ENCODE data around the gene MLLT10. TPM values are rescaled to one million over a fixed set of nuclear protein-coding genes. Genes with fewer than 3 reads are reported as not detected.
"Not testable (repeated sequence)": the region's sequence is repeated elsewhere in the genome, so short reads cannot be mapped to it uniquely, and the experiment has no call there.

Gene MLLT10
- total RNA-seq, 1 donor from 2014 or later: 42.4 TPM

DNA sequence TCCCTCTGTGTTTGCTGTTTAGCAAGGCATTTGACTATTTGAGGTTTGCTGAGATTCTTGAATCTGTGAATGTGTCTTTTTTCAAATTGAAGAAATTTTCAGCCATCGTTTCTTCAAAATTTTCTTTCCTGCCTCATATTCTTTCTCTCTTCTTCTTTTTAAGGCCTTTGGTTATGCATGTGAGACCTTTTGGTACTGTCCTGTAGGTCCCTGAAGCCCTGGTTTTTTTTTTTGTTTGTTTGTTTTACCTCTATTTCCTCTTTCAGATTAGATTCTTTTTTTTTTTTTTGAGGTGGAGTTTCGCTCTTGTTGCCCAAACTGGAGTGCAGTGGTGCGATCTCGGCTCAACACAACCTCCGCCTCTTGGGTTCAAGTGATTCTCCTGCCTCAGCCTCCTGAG, 45.3 kb downstream of the MLLT10 start:
- no peak for DNase-seq (ENCODE audit: low read depth in 2 of 2)

DNA sequence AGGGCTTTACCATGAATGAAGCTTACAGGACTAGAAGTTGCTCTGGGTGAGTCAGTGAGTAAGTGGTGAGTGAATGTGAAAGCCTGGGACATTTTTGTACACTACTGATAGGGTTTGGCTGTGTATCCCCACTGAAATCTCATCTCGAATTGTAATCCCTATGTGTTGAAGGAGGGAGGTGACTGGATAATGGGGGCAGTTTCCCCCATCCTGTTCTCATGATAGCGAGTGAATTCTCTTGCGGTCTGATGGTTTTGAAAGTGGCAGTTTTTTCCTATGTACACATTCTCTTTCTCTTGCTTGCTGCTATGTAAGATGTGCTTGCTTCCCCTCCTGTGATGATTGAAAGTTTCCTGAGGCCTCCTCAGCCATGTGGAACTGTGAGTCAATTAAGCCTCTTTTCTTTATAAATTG, 47.4 kb downstream of the MLLT10 start:
- DNase-seq (ENCODE audit: low read depth in 2 of 2): not testable (repeated sequence)

DNA sequence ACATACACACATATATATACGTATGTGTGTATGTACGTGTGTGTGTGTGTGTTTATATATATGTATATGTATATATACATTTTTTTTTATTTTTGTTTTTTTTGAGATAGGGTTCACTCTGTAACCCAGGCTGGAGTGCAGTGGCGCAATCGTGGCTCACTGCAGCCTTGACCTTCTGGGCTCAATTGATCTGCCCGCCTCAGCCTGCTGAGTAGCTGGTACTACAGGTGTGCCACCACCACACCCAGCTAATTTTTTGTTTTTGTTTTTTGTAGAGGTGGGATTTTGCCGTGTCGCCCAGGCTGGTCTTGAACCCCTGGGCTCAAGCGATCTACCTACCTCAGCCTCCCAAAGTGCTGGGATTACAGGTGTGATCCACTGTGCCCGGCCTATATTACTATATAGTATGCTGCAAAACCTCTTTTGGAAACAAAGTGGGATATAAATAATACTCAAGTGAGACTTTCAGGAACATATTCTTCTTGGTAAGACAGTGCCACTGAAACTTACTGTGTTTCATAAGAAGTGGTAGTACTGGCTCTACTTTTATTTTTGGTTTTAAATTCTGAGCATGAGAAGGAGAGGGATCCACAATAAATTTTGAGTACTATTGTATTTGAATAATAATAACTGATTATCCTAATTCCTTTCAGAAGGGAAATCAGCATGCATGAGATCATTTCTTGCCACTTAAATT, 51.0 kb downstream of the MLLT10 start:
- DNase-seq (ENCODE audit: low read depth in 2 of 2): no peak

DNA sequence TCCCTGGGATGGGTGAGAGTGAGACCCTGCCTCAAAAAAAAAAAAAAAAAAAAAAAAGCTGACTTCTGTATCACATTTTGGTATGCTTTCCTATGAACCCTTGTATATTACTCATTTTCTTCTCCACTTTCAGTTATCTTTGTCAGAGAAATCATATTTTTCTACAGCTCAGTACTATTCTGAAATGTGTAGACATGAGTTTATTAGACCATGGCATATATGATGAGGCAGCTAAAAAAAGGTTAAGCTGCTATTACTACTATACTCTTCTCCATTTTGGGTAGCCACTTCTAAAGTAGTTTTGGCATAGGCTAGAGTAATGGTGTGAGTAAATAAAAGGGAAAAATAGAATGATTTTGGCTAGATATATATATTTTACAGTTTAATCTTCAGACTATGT, 53.4 kb downstream of the MLLT10 start:
- no peak for DNase-seq (ENCODE audit: low read depth in 2 of 2)

DNA sequence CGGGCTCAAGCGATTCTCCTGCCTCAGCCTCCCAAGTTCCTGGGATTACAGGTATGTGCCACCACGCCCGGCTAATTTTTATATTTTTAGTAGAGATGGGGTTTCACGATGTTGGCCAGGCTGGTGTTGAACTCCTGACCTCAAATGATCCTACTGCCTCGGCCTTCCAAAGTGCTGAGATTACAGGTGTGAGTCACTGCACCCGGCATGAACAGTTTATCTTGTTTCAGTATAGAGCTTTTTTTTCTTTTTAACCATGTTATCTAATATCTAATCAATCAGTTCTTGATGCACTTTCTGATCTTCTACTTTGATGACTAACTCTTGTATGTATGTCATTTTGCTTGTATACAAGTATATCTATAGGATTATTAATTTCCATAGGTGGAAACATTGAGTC, 54.1 kb downstream of the MLLT10 start:
- not testable (repeated sequence) for DNase-seq (ENCODE audit: low read depth in 2 of 2)

DNA sequence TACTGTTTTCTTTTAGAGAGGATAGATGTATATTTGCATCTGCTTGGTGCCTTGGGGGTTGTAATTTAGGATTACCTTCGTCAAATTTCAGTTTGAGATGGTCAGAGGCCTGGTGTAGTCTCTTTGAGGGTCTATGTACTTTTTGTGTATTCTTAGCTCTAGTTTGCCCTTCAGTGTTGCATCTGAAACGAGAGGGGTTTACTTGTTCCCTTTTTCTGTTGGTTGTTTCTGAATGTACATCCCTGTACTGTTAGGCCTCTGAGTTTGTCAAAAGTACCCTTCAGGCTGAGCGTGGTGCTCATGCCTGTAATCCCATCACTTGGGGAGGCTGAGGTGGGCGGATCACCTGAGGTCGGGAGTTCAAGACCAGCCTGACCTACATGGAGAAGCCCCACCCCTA, 60.0 kb downstream of the MLLT10 start:
- no peak for DNase-seq (ENCODE audit: low read depth in 2 of 2)

DNA sequence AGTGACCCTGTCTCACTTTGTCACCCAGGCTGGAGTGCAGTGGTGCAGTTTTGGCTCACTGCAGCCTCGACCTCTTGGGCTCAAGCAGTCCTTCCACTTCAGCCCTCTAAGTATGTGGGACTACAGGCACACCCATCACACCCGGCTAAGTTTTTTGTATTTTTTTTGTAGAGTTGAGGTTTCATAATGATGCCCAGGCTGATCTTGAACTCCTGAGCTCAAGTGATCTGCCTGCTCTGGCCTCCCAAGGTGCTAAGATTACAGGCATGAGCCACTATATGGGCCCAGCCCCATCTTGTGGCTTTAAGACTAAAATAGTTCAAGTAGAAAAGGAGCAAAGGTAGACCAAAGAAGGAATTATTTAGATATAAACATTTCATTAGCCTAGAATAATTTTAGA, 65.5 kb downstream of the MLLT10 start:
- no peak for DNase-seq (ENCODE audit: low read depth in 2 of 2)

DNA sequence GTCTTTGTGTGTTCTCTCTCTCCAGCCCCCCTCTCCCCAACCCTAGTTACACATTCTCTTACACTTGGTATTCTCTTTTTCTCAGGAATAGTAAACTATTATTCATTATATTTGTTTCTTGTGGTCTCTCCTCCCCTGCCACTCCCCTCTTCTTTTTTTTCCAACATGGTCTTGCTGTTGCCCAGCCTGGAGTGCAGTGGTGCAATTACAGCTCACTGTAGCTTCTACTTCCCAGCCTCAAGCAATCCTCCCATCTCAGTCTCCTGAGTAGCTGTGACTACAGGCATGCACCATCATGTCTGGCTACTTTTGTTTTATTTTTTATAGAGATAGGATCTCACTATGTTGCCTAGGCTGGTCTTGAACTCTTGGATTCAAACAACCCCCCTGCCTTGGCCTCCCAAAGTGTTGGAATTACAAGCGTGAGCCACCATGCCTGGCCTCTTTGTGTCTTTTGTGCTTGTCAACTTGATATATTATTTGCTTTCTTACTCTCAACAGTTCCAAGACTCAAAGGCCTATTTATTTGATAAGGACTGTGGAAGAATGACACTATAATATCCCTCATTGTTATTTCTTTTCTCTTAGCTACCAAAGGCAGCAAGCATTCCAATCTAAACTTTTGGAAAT, 66.9 kb downstream of the MLLT10 start:
- DNase-seq (ENCODE audit: low read depth in 2 of 2): no peak

DNA sequence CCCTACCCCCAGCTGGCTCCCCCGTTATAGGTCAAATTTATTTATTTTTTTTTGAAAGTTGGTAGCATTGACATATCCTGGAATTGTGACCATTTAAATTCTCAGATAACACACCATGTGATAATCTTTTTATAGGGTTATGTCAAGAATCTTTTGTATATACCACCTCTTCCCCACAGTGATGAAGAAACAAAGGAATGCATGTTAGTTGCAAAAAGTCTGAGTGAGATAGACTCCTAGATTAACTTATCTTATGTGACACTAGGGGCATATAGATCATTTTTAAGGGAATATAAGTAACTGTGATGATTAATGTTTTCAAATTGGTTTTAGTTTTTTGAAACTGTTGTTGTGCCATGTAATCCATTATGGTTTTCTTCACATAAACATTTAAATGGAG, 68.3 kb downstream of the MLLT10 start:
- no peak for DNase-seq (ENCODE audit: low read depth in 2 of 2)

DNA sequence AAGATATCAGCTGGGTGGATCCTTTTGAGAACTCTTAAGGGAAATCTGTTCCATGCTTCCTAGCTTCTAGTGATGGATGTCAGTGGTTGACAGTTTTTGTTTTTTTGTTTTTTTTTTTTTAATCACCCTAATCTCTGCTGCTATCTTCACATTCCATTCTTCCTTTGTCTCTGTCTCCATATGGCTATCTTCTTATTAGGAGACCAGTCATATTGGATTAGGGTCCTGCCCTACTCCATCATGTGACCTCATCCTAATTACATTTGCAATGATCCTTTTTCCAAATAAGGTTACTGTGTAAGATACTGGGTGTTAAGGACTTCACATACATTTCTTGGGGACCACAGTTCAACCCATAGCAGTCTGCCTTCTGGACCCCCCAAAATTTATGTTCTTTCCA, 69.7 kb downstream of the MLLT10 start:
- DNase-seq (ENCODE audit: low read depth in 2 of 2): no peak

DNA sequence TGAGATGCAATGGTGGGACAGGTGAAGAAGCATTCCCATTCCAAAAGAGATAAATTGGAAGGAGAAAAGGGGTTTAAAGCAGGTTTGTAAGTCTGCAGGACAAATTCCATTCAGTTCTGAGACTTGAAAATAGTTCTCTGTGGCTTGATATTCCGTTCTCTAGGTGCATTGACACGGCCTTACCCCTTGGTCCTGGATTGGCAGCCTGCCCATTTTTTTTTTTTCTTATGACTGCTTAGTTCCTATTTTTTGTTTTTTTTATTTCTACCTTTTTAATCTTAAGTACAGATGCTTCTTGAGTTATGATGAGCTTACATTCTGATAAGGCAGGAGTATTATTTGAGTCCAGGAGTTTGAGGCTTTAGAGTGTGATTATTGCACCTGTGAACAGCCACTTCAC, 70.6 kb downstream of the MLLT10 start:
- peak in 1 of 2 donors; percentile 9 for DNase-seq (ENCODE audit: low read depth in 2 of 2)

DNA sequence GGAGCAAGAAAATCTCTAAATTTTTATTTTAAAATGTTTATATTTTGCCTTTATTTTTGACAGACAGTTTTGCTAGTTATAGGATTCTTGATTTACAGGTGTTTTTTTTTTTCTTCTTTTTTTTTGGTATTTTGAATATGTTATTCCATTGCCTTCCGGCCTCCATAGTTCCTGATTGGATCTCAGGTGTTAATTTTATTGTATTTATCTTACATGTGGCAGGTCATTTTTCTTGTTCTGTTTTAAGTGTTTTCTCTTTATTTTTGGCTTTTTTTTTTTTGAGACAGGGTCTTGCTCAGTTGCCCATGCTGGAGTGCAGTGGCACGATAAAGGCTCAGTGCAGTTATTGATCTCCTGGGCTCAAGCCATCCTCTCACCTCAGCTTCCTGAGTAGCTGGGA, 73.9 kb downstream of the MLLT10 start:
- DNase-seq (ENCODE audit: low read depth in 2 of 2): no peak

DNA sequence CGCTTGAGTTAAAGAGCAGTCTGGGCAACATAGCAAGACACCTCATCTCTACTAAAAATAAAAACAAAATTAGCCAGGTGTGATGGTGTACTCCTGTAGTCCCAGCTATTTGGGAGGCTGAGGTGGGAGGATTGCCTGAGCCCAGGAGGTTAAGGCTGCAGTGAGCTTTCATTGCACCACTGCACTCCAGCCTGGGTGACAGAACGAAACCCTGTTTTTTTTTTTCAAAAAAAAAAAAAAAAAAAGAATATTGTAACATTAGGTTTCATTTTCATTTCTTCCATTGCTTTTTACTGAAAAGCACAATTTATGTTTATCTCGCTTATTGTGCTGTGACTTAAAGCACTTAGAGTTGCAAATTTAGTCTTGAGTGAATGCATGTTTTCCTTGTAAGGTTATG, 80.0 kb downstream of the MLLT10 start:
- DNase-seq (ENCODE audit: low read depth in 2 of 2): no peak

DNA sequence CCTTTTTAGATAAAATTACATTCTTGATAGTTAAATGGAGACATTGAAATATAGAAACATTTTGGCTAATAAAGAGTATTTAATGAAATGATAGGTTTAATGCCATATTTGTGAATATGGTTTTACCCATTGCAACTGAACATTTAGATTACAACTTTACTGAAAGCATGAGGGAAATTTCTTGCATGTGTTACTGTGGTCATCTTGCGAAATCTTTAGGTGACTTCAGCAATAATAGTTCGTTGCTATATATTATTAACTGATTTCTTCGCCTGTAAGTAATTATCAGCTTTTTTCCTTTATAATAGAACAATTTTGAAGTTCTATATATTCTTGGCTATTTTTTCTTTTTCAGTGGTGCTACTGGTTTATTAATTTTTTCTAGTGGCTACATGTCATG, 83.2 kb downstream of the MLLT10 start:
- DNase-seq (ENCODE audit: low read depth in 2 of 2): no peak

DNA sequence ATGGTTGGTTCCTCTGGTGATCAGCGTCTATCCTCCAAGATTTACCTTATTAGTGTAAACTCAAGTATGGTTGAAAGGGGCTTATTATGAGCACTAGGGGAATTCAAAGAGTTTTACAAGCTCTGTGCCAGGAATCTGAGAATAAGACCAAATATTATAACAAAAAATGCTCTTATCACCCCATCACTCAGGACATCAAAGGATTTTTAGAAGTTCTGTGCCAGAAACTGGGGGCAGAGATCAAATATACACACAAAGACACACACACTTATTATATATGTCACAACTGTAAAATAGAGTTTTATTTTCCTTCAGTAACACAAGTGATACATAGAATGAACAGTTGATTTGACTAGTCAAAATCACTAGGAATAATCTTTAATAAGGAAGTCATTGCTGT, 89.3 kb downstream of the MLLT10 start:
- DNase-seq (ENCODE audit: low read depth in 2 of 2): no peak

DNA sequence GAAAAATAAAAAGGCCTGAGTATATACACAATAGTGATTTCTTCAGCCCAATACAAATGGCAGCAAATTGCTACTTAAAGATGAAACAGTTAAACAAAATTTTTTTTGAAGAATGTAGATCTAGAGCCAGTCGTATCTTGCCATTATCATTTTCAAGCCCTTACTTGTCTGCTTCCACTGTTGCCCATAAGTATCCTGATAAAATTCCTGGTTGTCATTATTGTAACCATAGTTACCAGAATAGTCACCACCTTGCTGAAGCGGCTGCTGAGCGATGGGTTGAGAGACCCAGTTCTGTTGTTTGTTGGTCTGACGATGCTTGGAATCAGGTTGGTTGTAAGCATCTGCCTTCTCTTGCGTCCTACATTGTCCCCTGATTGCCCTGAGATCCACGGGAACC, 90.4 kb downstream of the MLLT10 start:
- DNase-seq (ENCODE audit: low read depth in 2 of 2): not testable (repeated sequence)

DNA sequence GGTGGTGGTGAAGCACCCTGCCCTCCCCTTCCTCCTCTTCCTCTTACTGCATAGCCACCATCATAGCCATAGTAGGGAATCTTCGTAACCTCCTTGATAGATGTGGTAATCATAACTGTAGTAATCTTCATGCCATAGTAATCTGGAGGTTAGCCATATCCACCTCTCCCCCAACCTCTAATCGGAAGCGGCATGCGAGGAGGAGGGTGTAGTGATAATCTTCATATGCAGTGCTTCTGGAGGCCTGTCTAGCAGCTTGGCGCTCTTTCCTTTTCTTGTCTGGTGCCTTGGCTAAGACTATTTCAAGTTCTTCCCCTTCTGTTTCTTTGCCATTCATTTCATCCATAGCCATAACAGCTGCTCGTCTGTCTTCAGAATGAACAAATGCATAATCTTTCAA, 90.9 kb downstream of the MLLT10 start:
- no peak for DNase-seq (ENCODE audit: low read depth in 2 of 2)

DNA sequence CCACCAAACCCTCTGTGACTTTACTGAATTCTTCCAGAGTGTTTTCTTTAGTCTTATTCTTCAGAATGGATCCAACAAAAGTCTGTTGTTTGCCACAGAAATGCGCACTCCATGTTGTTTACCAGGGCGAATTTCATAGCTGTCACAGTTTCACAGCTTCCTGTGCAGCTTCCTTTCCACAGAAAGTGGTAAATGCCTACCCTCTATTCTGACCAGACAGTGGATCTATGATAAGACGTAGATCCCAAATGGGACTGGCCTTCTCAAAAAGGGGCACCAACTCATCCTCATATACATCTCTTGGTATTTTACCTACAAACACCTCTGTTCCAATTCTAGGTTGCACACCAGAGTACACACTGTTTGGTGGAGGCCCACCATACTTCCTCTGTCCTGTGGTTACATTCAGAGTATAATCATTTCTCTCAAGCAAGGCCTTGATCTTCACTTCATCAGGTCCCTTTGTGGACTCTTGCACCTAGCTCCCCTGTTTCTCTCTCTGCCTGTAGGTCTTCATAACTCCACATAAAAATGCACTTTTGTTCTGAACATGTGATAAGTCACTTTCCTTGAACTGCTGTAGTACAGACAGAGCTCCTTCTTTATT, 91.7 kb downstream of the MLLT10 start:
- DNase-seq (ENCODE audit: low read depth in 2 of 2): no peak

DNA sequence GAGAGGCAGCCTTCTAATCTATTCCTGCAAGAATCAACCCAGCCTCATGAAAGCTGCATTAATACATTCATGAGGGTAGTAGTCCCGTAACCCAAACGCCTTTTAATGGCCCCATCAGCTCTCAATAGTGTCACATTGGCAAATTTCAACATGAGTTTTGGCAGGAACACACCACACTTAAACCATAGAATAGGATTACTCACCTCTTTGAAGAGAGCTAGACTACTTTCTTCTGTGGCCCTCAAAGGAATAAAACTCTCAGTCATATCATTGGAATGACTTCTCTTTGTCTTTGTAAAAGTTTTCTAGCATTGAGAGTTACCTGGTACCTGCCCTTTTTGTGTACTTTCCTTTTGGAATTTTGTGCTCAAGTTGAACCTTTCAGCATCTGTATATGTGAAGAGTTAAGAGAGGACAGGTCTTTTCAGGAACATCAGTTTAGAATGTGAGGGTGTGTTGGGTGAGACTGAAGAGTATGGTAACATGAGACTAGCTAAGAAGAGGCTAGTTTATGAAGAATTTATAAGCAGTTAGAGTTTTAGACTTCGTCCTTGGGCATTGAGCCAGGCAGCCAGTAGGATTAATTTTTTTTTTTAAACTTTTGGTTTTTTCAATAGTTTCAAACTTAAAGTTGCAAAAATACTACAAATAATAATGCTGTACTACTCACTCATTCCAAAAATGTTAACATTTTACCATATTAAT, 92.6 kb downstream of the MLLT10 start:
- DNase-seq (ENCODE audit: low read depth in 2 of 2): no peak

DNA sequence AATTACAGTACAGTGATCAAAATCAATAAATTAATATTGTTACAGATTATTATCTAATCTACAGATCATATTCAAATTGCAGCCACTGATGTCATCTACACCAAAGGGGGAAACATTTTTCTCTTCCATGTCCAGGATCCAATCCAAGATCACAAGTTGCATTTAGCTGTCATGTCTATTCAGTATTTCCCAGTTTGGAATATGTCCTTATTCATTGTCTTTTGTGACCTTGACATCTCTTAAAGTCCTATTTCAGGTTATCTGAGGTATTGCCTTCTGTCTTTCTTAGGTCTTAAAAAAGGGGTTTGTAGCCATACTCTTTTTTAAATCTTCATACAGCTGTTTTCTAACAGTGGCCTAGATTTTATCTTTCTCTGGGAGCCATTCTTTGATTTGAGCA, 93.3 kb downstream of the MLLT10 start:
- no peak for DNase-seq (ENCODE audit: low read depth in 2 of 2)

DNA sequence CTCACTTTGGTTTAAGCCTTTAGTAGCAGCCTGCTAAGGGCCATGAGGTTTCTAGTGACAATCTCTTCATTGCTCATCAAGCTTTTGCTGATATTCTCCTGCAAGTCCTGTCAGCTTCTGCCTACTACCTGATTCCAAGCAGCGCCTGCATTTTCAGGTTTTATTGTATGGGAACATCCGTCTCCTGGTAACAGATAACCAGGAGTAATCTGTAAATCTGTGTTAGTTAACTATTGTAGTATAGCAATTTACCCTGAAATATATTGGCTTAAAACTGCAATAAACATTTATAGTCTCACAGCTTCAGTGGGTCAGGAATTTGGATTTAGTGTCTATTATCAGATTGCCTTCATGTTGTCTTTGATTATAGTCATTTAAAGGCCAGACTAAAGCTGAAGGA, 94.0 kb downstream of the MLLT10 start:
- no peak for DNase-seq (ENCODE audit: low read depth in 2 of 2)

DNA sequence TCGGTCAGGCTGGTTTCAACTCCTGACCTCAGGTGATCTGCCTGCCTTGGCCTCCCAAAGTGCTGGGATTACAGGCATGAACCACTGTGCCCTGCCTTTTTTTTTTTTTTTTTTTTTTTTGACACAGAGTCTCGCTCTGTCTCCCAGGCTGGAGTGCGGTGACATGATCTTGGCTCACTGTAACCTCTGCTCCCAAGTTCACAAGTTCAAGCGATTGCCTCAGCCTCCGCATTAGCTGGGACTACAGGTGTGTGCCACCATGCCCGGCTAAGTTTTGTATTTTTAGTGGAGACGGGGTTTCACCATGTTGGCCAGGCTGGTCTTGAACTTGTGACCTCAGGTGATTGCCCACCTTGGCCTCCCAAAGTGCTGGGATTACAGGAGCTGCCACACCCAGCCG, 94.6 kb downstream of the MLLT10 start:
- DNase-seq (ENCODE audit: low read depth in 2 of 2): not testable (repeated sequence)

All from dermis microvascular lymphatic vessel endothelial cell (primary cell).